WTC11 (cell line): ENCODE data around the gene SYNGR3. TPM values are rescaled to one million over a fixed set of nuclear protein-coding genes. Genes with fewer than 3 reads are reported as not detected.

Experiments
- ZNF396 ChIP-seq: fragments of 250-450 bp; sonication (Bioruptor Pico); IDR thresholded peaks from 2 replicates; pipeline ENCODE4 v1.8.0; 2021; ENCODE audit warnings: mild to moderate bottlenecking, moderate library complexity, borderline replicate concordance
- total RNA-seq: library from RNA; stranded (reverse); gene quantifications from 3 replicates; pipeline ENCODE4 v1.2.3, GENCODE V29; 2021

SYNGR3 gene
- total RNA-seq, 1 experiment from 2014 or later = 41.5 TPM

- no peak for TF ChIP-seq ZNF396 (CRISPR knock-in tag)
- TF ChIP-seq, all 79 proteins: peak for 0
Measured at GRCh38 chr16:2042986-2043666, 53.4 kb downstream of the SYNGR3 start (continued).

Other genes with a start within 250 kb of the SYNGR3 start
- gene NME3, start 218.4 kb upstream of the SYNGR3 start, total RNA-seq = 86.8 to 106 TPM (median 103 TPM) in 3 replicates
- gene EME2, start 217.2 kb upstream of the SYNGR3 start, total RNA-seq = 23.2 to 30.8 TPM (median 25.7 TPM) in 3 replicates
- gene MRPS34, start 216.8 kb upstream of the SYNGR3 start, total RNA-seq = 258 to 262 TPM (median 261 TPM) in 3 replicates
- gene SPSB3, start 207.4 kb upstream of the SYNGR3 start, total RNA-seq = 27.2 to 32.8 TPM (median 28.4 TPM) in 3 replicates
- gene NUBP2, start 207.0 kb upstream of the SYNGR3 start, total RNA-seq = 76.4 to 89.2 TPM (median 77.6 TPM) in 3 replicates
- not detected in 3 replicates for gene IGFALS, start 196.3 kb upstream of the SYNGR3 start, total RNA-seq
- 36.0 to 43.1 TPM (median 38.2 TPM) in 3 replicates for gene HAGH, start 163.1 kb upstream of the SYNGR3 start, total RNA-seq
- gene FAHD1, start 162.8 kb upstream of the SYNGR3 start, total RNA-seq = 14.3 to 19.5 TPM (median 19.4 TPM) in 3 replicates
- 1.4 to 3.9 TPM (median 3.3 TPM) in 3 replicates for gene MEIOB, start 117.8 kb upstream of the SYNGR3 start, total RNA-seq
- 0.41 to 1.0 TPM (median 0.50 TPM) in 3 replicates for gene HS3ST6, start 71.6 kb upstream of the SYNGR3 start, total RNA-seq
- gene MSRB1, start 46.8 kb upstream of the SYNGR3 start, total RNA-seq = 26.4 to 29.8 TPM (median 28.3 TPM) in 3 replicates
- 0.77 to 1.1 TPM (median 0.96 TPM) in 3 replicates for gene RPL3L, start 35.3 kb upstream of the SYNGR3 start, total RNA-seq
- gene NDUFB10, start 30.4 kb upstream of the SYNGR3 start, total RNA-seq = 200 to 228 TPM (median 205 TPM) in 3 replicates
- gene RPS2, start 25.1 kb upstream of the SYNGR3 start, total RNA-seq = 4,395 to 4,767 TPM (median 4,632 TPM) in 3 replicates
- 0.31 TPM in 1 of 3 replicates, not detected in the others for gene RNF151, start 23.1 kb upstream of the SYNGR3 start, total RNA-seq
- 67.6 to 73.4 TPM (median 71.3 TPM) in 3 replicates for gene TBL3, start 17.9 kb upstream of the SYNGR3 start, total RNA-seq
- 5.7 to 7.7 TPM (median 6.9 TPM) in 3 replicates for gene NOXO1, start 8.5 kb upstream of the SYNGR3 start, total RNA-seq
- 56.0 to 58.5 TPM (median 57.0 TPM) in 3 replicates for gene GFER, start 5.8 kb upstream of the SYNGR3 start, total RNA-seq
- gene ZNF598, start 19.9 kb downstream of the SYNGR3 start, total RNA-seq = 53.9 to 66.4 TPM (median 55.5 TPM) in 3 replicates
- 15.2 to 28.6 TPM (median 22.0 TPM) in 3 replicates for gene NPW, start 29.8 kb downstream of the SYNGR3 start, total RNA-seq
- gene NHERF2, start 36.9 kb downstream of the SYNGR3 start, total RNA-seq = 23.3 to 31.1 TPM (median 28.0 TPM) in 3 replicates
- 90.5 to 93.4 TPM (median 93.3 TPM) in 3 replicates for gene NTHL1, start 57.9 kb downstream of the SYNGR3 start, total RNA-seq
- gene TSC2, start 58.0 kb downstream of the SYNGR3 start, total RNA-seq = 103 to 134 TPM (median 117 TPM) in 3 replicates
- 96.8 to 102 TPM (median 98.9 TPM) in 3 replicates for gene PKD1, start 145.9 kb downstream of the SYNGR3 start, total RNA-seq
- 6.2 to 7.3 TPM (median 6.9 TPM) in 3 replicates for gene RAB26, start 158.7 kb downstream of the SYNGR3 start, total RNA-seq
- 148 to 159 TPM (median 152 TPM) in 3 replicates for gene TRAF7, start 165.8 kb downstream of the SYNGR3 start, total RNA-seq
- gene CASKIN1, start 206.6 kb downstream of the SYNGR3 start, total RNA-seq = 9.4 to 15.7 TPM (median 11.3 TPM) in 3 replicates
- 71.6 to 76.1 TPM (median 75.9 TPM) in 3 replicates for gene MLST8, start 215.5 kb downstream of the SYNGR3 start, total RNA-seq
- gene BRICD5, start 220.9 kb downstream of the SYNGR3 start, total RNA-seq = 12.5 to 15.2 TPM (median 13.6 TPM) in 3 replicates
- 38.4 to 40.1 TPM (median 39.5 TPM) in 3 replicates for gene PGP, start 224.9 kb downstream of the SYNGR3 start, total RNA-seq
- gene E4F1, start 233.6 kb downstream of the SYNGR3 start, total RNA-seq = 27.2 to 34.4 TPM (median 27.8 TPM) in 3 replicates
- gene DNASE1L2, start 246.5 kb downstream of the SYNGR3 start, total RNA-seq = 0.66 to 1.1 TPM (median 1.0 TPM) in 3 replicates